Activated T-helper 9 cell treated with anti-CD3 and anti-CD28 coated beads, Interleukin-2, amount 50 U/mL, for 16 hours (primary cell): Measurements from ENCODE around the gene NANOS1.
"Not testable (repeated sequence)": the region's sequence is repeated elsewhere in the genome, so short reads cannot be mapped to it uniquely, and the experiment has no call there.

Source experiments
- DNase-seq: peaks from one replicate; pipeline ENCODE4 v3.0.0-alpha.2; 2020; ENCODE audit warnings: low read depth

NANOS1 gene

DNA sequence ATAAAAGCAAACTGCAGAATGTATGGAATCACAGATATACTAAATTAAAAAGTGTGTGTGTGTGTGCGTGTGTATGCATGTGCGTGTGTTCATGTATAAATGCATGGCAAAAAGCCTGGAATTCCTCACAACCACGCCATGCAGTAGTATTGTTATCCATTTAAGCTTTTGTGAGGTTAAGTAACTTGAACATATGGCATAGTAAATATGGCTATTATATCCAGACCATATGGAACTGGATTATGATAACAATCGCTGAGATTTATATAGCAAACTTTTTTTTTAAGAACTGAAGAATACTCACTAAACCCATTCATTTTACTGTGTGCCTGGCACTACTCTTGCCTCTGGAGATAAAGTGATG lies 22.3 kb upstream of the NANOS1 start:
- DNase-seq, result no peak

DNA sequence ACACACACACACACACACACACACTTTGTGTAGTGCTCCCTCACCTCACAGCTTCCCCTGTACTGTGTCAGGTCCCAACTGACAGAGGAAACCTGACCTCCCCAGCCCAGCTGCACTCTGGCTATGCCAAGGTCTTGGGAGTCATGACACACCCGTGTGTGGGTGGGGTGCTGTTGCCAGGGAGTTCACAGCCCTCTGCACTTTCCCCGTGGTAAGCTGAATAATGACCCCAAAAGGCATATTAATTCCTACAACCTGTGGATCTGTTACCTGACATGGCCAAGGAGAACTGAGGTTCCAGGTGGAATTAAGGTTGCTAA lies 8.9 kb upstream of the NANOS1 start:
- DNase-seq, result peak; percentile 11

DNA sequence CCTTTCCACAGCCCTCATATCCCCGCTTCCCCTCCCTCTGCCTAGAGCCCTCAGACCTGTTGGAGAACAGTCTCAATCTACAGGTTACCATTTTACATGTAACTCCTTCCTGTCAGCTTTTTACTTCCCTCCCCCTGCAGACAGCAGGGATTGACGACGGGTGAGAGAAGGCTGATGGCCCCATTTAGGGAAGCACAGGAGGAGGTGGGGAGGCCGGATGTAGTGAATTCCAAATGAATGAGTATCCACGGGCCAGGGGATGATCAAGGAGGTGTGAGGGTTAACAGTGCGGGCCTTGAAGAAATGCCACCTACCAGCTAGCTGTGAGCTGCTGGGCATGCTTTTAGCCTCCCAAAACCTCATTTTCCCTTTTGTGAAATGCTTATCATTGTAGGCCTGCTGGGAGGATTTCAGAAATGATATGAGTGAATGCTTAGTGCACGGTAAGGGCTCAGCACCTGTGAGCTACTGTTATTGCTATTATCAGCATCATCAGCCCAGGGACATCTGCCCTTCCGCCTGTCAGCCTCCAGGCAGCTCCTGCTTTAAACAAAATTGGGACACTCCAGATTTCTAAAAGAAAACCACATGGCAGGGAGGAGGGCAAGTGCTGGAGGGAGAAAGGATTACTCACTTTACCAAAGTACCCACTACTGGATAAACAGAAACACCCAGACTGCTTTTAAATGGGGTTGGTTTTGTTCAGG lies 6.5 kb upstream of the NANOS1 start:
- DNase-seq, result no peak

DNA sequence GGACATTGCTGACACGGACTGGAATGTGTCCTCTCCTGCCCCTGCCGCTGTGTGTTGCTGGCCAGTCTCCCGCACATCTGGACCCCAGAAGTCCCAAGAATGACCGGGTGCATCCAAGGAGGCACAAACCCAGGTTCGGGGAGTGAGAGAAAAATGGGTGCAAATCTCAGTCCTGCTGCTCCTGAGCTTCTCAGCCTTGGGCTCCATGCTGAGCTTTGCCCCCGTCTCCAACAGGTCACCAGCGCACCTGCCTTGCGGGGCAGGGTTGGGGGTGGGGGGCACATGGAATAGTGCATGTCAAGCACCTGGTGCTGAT lies 6.0 kb upstream of the NANOS1 start:
- DNase-seq, result no peak

DNA sequence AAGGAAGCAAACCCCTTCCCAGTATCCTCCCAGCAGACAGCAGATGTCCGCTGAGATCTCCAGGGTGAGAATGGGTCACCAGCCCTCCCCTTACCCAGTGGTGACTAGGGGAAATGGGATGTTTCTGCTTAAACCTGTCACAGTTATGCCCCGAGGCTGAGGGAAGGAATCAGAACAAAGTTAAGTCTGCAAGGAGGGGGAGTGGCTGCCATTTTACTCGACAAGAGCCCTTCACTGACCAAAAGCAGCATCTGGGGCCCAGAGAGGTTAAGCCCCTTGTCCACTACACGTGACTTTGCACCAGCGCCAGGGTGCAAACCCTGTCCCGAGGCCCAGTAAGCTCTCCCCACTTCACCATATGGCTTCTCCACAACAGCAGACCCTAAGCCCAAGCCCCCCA lies 4.6 kb upstream of the NANOS1 start:
- DNase-seq, result no peak

DNA sequence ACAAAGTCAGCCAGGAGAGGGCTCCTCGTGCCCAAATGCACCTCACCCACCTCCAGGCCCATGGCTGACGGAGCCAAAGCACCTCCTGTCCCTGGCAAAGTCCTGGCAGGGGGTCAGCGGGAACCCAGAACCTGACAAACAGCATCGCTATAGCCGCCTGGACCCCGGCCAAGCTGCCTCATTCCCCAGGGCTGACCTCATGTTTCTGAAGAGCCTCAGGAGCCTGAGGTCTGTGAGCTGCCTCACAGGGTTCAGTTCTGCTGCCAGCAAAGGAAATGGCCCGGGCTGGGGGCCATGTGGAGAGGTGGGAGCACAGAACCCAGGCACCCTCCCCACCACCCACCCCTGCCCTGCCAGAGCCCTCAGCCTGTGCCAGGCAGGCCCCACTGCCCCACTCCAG lies 4.2 kb upstream of the NANOS1 start:
- DNase-seq, result no peak

DNA sequence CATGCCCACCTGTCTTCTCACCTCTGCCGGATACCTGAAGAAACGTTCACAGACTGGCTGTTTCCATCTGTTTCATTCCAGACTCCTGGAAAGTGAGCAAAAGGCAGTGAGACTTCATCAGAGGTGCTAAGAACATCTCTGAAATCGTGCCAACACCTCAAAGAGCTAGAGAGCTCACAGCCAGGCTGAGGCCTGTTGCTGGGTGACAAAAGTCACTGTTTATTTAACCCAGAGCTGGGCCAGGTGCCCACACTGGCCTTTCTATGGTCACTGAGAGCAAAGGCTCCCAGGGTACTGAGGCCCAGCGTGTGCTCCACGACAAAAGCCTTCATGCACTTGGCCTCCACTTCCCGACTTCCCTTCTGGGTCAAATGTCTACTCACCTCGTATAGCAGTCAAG lies 3.7 kb upstream of the NANOS1 start:
- no peak for DNase-seq

DNA sequence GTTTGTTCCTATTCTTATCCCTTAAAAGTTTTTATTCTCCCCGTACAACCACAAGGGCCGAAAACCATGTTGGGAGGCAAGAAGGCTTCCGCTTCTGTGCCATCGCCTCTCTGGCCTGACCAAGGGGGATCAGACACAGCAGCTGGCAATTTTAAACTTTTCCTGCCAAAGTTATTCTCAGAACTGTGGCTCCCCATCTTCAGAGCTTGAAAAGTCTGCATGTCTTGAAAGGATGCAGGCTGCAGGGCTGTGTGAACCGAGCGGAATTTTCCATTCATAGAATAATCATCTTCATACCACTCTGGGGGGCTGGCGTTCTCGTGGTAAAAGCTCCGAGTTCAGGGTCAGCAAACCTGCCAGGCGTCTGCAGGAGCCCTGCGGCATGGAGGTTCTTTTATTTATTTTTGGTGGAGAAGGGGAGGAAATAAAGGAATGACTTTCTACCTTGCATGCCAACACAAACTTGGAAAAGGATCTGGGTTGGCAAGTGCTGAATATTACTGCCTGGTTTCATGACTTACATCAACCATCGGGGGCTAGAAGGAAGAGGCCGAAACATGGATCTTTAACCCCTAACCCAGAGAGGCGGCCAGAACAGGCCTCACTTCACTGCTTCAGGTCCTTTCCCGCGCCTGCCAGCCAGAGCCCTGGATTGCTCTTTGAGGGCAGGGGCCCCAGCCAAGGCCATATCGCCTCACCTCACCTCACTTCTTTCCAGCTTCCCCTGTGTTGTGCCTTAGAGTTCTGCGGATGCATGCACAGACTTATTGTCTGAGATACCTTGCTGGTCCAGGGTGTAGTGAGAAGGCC lies 3.0 kb upstream of the NANOS1 start:
- DNase-seq, result no peak

DNA sequence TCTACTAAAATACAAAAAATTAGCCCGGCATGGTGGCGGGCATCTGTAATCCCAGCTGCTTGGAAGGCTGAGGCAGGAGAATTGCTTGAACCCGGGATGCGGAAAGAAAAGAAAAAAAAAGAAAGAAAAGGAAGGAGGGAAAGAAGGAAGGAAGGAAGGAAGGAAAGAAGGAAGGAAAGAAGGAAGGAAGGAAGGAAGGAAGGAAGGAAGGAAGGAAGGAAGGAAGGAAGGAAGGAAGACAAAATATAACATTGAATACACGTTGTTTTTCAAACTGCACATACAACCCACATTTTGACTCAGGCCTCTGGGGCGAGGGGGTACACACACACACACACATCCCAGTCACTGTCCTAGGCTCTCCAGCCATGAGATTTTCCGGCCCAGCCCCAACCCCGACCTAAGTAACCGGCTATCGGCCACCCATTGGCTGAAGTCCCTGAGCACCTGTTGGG lies 1.0 kb upstream of the NANOS1 start:
- DNase-seq, result not testable (repeated sequence)

DNA sequence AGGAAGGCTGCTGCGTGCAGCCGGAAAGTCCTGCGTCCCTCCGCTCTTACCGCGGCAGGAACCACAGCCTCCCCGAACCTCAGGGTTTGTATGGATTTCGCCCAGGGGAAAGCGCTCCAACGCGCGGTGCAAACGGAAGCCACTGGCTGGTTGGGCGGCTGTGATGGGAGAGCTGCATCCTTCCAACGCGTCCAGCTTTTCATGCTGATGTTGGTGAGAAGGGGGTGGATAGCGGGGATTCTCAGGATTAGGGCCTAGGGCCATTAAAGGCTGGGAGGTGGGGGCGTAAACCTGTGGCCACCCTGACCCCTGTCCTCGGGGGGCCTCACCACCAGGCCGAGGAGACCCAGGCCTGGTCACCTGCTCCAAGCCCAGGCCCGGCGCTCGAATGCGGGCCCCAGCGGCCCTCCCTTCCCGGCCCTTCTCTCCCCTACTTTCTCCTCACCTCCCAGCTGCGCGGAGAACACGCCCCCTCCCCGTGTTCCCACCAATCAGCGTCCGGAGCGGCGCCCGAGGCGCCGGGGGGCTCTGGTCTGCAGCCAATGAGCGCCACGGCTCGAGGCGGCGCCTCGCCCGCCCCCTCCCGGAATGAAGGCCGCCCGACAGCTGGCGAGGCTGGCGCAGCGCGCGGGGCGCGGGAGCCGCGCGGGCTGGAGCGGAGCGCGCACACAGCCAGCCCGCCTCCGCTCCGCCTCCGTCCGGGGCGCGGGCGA lies 458 bp upstream of the NANOS1 start:
- DNase-seq, result peak; percentile 71

DNA sequence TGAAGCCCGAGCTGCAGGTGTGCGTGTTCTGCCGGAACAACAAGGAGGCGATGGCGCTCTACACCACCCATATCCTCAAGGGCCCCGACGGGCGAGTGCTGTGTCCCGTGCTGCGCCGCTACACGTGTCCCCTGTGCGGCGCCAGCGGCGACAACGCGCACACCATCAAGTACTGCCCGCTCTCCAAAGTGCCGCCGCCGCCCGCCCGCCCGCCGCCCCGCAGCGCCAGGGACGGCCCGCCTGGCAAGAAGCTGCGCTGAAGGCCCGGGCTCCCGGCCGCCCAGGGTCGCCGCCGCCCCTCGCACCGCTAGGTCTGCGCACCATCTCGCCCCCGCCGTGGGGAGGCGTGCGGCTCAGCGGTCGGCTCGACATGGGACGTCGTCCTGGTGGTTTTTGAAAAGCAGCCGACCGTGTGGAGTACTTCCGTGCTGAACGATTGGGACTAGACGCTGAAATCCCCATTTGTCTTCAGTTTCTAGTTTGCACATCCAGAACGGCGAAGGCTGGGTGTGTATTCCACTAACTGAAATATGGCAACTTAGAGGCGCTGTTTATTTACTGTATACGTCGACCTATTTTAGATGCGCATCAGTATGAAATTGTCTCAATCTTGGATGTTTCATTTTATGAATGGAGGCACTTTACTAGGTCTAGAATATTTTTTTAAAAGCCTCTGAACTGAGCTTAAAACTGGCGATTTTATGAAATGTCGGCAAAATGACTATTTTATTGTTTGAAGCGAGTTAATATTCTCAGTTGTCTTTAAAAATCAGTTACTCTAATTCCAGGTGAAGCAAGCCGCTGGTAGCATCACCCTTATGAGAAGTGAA lies 1.1 kb downstream of the NANOS1 start:
- peak; percentile 20 for DNase-seq

DNA sequence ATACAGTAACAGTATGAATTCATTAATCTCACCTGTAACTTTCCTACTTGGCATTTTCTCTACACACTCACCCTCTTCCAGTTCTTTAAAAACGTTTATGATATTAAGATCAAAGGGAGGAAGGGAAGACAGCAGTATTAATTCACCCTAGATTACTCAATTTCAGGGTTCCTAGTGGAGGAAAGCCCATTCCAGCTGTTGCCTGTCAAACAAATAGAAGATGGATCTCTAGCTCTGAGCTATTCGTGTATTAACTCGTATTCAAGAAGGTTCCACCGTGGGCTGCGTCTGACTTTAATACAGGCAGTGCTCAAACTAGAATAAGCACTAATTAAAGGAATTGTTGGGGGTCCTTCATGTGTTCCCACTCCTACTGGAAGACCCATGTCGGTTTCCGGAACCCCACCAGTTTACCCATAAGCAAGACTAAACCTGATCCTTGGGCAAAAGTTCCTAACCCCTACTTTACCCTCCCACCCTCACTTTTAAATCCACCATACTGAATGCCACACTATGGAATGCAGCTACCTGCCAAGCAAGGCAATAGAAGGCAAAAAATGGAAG lies 2.1 kb downstream of the NANOS1 start:
- DNase-seq, result no peak

DNA sequence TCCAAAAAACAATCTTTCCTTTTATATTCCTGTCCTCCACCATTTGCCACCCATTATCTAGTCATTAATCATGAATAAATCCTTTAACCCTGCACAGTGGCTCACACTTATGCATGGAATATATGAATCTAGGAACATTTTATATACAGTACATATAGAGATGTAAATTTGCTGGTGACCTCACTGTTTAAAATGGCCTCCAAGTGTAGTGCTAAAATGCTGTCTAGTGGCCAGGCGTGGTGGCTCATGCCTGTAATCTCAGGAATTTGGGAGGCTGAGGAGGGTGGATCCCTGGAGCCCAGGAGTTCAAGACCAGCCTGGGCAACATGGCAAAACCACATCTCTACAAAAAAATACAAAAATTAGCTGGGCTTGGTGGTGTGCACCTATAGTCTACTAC lies 9.6 kb downstream of the NANOS1 start:
- no peak for DNase-seq

DNA sequence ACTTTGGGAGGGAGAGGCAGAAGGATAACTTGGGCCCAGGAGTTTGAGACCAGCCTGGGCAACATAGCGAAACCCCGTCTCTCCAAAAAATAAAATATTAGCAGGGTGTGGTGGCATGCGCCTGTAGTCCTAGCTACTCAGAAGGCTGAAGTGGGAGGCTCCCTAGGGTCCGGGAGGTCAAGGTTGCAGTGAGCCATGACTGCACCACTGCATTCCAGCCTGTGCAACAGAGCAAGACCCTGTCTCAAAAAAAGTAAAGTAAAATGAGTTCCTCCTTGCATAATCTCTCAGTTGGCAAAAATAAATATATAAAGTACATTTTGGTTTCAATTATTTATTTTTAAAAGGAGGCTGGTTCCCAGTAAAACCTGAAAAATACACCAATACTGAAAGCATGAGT lies 11.8 kb downstream of the NANOS1 start:
- DNase-seq, result no peak

DNA sequence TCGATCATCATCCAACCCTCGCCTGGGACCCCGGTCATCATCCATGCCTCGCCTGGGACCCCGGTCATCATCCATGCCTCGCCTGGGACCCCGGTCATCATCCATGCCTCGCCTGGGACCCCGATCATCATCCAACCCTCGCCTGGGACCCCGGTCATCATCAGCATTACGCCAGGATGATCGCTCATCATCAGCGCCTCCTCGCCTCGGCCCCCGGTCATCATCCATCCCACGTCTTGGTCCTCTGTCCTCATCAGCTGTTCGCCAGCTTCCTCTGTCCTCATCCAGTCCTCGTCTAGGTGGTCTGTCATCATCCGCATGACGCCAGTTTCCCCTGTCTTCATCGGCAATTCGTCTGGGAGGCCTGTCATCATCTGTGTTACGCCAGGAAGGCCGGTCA lies 12.7 kb downstream of the NANOS1 start:
- no peak for DNase-seq

DNA sequence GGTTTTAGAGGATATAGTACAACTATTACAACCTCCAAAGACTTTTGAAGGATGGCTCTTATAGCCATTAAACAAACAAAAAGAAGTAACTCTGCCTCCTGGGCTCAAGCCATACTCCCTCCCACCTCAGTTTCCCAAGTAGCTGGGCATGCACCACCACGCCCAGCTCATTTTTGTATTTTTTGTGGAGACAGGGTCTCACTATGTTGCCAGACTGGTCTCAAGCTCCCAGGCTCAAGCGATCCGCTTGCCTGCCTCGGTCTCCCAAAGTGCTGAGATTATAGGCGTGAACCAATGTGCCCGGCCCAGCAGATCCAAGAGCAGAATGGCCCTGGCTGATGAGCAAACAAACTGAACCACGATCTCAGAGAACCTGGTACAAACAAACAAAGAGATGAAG lies 16.0 kb downstream of the NANOS1 start:
- DNase-seq, result no peak

DNA sequence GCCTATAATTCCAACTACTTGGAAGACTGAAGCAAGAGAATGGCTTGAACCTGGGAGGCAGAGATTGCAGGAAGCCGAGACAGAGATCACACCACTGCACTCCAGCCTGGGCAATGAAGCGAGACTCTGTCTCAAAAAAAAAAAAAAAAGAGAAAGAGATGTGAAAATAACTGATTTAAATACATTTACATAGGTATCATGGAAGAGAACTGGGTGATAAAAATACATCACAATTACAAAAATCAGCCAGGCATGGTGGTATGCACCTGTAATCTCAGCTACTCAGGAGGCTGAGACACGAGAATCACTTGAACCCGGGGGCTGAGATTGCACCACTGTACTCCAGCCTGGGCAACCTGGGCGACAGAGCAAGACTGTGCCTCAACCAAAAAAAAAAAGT lies 19.8 kb downstream of the NANOS1 start:
- DNase-seq, result no peak

DNA sequence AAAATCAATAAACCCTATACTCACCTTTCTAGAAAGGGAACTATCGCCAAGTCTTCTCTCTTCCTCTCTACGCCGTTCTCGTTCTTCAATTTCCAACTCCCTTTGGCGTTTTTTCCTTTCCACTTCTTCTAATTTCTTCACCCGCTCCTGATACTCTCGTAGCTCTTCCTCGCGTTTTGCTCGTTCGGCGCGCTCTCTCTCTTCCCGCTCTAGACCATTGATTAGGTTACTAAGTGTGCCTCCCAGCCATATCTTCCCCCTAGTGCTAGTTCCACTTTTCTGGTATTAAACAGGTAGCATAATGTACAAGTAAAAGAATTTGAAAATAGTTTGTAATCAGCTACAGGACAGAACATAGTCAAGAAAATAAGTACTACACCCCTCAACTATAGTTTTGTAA lies 20.3 kb downstream of the NANOS1 start:
- no peak for DNase-seq

DNA sequence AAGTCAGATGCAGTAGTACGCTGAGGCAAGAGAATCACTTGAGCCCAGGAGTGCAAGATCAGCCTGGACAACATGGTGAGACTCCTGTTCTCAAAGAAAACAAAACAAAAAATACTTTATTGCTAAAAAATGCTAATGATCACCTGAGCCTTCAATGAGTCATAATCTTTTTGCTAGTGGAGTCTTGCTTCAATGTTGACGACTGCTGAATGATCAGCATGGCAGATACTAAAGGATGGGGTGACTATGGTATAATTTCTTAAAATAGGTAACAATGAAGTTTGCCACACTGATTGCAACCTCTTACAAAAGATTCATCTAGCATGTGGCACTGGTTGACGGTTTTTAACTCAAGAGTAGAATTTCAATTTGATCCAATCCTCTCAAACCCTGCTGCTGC lies 22.3 kb downstream of the NANOS1 start:
- DNase-seq, result no peak

DNA sequence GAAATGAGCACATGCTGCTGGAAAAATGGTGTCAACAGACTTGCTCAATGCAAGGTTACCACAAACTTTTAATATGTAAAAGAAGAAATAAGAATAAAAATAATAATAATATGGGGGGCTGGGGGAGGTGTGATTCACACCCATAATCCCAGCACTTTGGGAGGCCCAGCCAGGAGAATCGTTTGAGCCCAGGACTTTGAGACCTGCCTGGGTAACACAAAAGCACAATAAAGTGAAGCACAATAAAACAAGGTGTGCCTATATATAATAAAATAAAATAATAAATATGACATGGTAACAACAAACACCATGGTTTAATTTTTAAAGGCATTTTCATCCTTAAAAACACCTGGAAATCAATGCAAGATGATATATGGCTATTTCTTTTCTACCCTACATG lies 26.0 kb downstream of the NANOS1 start:
- DNase-seq, result no peak

DNA sequence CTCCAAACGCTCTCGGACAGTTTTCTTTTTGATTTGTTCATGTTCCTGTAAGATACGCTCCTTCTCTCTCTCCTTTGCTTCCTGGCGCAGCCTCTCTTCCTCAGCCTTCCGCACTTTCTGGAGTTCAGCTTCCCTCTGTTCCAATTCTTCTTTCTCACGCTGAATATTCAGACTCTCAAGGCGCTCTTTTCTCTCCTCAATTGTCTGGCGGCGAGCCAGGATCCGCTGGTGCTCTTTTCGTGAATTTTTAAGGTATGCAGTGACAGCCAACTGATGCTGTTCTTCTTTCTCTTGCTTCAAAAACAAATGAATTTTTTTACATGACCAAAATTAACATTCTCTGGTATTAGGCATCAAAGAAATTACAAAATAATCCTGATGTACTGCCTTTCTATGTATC lies 28.5 kb downstream of the NANOS1 start:
- no peak for DNase-seq

DNA sequence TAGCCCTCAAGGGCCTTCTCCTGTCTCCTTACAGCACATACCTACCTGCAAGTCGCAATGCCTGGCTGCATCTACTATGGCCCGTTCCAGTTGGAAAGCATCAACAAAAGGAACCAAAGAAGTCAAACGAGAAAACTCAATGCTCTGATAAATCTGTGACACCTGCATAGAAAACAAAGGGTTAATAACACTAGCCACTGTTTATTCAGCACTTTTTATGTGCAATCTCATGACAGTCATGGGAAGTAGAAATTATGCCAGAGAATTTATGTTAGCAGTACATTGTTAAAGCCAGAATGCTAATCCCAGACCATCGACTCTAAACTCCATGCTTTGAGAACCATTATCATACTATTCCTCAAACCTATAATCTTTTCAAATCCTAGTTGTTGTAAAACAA lies 30.0 kb downstream of the NANOS1 start:
- DNase-seq, result no peak
